Esophagus muscularis mucosa (tissue), 4 donors: ENCODE data around the gene RNF19B.
A peak's percentile ranks its signal among the peaks of the same experiment; 100 is the strongest.

Source experiments
- EP300 ChIP-seq: sonication (generic); formaldehyde crosslinking; IDR thresholded peaks from one replicate; pipeline ENCODE4 v1.6.1; 2017; ENCODE audit warnings: antibody characterized with exemption
- POLR2AphosphoS5 ChIP-seq, 2 donors: sonication (generic); formaldehyde crosslinking; IDR thresholded peaks; one replicate each; pipeline ENCODE4 v1.6.1; 2017; ENCODE audit warnings: antibody characterized with exemption in 2 of 2
- TF ChIP-seq, protein P1 (sequence below), 3 experiments: fragments of 200-600 bp in 2 of 3; fragments of 450-650 bp in 1 of 3; sonication (generic) in 2 of 3; IDR thresholded peaks; one replicate each; pipeline ENCODE4 v1.5.1; 2017 to 2019; ENCODE audit warnings: antibody characterized with exemption in 3 of 3, mild to moderate bottlenecking in 2 of 3, moderate library complexity in 1 of 3

DNA sequence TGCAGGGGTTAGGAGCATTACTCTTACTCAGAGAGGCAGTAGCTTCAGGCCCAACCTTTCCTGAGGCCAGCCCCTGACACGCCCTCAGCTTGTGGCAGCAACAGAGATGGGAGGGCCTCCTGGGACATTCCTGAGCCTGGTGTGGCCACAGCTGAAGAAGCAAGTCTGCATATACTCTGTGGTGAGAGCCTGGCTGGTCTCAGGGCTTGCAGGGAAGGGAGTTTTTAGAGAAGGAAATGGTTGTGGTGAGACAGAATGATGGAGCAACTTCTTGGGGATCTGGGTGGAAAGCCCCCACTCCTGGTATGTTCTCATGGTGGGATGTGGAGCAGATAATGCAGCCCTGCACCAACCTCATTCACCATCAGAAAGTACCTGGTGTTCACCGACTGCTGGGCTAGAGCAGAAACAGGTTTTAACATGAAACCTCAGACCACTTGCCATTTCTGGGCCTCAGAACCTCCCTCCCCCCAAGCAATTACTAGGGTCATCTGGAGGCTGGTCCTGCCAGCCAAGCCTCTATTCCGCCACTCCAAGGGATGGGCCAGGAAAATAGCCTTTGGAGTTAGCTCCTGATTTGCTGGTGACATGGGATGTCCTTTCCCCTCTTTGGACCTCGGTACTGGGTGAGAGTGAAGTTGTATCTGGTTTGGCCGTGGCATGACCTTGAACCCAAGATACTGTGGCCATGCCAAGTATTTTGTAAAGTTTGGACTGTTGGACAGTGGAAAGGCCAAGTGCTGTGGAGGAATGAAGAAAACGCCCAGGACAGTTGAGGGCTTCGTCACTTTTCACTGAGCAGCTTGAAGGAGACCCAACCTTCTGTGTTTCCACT is 28.1 kb upstream of the RNF19B start:
- TF ChIP-seq, protein P1, sequence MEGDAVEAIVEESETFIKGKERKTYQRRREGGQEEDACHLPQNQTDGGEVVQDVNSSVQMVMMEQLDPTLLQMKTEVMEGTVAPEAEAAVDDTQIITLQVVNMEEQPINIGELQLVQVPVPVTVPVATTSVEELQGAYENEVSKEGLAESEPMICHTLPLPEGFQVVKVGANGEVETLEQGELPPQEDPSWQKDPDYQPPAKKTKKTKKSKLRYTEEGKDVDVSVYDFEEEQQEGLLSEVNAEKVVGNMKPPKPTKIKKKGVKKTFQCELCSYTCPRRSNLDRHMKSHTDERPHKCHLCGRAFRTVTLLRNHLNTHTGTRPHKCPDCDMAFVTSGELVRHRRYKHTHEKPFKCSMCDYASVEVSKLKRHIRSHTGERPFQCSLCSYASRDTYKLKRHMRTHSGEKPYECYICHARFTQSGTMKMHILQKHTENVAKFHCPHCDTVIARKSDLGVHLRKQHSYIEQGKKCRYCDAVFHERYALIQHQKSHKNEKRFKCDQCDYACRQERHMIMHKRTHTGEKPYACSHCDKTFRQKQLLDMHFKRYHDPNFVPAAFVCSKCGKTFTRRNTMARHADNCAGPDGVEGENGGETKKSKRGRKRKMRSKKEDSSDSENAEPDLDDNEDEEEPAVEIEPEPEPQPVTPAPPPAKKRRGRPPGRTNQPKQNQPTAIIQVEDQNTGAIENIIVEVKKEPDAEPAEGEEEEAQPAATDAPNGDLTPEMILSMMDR (IDR thresholded peaks at IDR 0.05), result no peak
- no peak for TF ChIP-seq EP300
- peak; percentile 47 to 50 for TF ChIP-seq POLR2AphosphoS5 (IDR thresholded peaks at IDR 0.05)
